Measurements from ENCODE around the gene MORN5. TPM values are rescaled to one million over a fixed set of nuclear protein-coding genes. Genes with fewer than 3 reads are reported as not detected.

MORN5 gene
- total RNA-seq, 1 donor: not detected

DNA sequence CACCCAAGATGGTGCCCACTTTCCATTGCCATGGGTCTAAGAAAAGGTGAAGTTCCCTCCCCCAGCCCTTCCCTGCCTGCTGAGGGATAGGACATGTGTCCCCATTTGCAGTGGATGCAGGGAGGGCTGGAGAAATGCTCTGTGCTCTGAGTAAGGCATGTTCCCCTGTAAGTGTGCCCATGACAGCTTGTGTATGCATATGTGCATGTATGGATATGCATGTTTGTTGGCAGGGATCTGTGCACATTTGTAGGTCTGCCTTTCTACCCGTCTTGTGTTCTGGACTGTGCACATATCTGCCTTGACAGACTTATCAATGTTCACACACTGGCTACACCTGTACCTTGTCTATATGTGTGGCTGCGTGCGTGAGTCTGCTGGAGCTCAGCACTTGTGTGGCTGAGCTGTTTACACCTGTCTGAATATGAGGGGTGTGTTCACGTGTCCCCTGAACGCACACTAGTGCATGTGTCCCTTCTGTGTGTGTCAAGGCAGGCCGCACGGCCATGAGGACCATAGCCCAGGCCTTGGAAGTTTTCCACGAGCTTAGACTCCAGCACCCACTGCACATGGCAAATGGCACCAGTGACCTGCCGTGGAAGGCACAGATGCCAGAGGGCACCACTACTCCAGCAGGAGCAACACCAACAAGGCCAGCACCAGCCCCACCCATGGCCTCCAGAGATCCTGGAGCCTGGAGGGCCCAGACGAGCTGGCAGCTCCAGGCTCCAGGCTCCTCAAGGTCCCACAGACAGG is 39.2 kb upstream of the MORN5 start:
- DNase-seq (ENCODE audit: low read depth): no peak
- H3K4me3 ChIP-seq (ENCODE audit: low read depth, low read length): no peak overlapping the region
- TF ChIP-seq, protein P1, sequence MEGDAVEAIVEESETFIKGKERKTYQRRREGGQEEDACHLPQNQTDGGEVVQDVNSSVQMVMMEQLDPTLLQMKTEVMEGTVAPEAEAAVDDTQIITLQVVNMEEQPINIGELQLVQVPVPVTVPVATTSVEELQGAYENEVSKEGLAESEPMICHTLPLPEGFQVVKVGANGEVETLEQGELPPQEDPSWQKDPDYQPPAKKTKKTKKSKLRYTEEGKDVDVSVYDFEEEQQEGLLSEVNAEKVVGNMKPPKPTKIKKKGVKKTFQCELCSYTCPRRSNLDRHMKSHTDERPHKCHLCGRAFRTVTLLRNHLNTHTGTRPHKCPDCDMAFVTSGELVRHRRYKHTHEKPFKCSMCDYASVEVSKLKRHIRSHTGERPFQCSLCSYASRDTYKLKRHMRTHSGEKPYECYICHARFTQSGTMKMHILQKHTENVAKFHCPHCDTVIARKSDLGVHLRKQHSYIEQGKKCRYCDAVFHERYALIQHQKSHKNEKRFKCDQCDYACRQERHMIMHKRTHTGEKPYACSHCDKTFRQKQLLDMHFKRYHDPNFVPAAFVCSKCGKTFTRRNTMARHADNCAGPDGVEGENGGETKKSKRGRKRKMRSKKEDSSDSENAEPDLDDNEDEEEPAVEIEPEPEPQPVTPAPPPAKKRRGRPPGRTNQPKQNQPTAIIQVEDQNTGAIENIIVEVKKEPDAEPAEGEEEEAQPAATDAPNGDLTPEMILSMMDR (IDR thresholded peaks at IDR 0.05; ENCODE audit: insufficient read depth, low read length): no peak

DNA sequence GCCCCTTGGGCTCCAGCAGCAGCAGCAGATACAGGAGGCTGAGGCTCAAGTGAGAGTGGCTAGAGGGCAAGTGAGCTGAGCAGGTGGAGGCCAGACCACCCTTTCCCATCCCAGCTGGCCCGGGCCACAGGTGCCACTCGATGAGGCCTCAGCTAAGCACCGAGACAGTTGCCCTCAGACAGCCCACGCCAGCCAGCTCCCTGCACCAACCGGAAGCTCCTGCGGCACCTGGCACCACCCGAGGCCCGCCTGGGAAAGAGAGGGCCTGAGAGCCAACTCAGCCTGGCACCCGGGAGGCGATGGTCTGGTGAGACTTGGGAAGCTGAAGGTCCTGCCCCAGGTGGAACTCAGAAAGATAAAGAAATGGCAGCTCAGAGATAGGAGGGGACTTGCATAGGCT is 38.3 kb upstream of the MORN5 start:
- TF ChIP-seq, protein P1 (IDR thresholded peaks at IDR 0.05; ENCODE audit: insufficient read depth, low read length): no peak
- no peak for DNase-seq (ENCODE audit: low read depth)
- H3K4me3 ChIP-seq (ENCODE audit: low read depth, low read length): no peak overlapping the region

DNA sequence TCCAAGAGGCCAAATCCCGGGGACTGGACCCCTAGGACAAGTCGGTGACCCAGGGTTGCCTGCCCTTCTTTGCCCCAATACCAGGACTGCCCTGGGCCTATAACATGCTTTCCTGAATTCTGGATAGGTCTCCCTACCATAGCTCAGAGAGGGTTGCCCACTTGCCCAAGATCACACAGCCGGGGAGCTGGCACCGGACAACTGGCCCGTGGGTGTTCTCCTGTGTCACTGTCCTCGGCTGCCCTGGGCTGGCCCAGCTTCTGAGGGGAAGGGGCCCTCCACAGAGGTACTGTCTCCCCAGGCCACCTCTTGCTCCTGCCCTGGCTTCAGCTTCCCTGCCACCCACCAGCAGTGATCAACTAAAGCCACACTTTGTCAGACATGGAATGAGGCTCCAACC is 37.8 kb upstream of the MORN5 start:
- TF ChIP-seq, protein P1 (IDR thresholded peaks at IDR 0.05; ENCODE audit: insufficient read depth, low read length): no peak

DNA sequence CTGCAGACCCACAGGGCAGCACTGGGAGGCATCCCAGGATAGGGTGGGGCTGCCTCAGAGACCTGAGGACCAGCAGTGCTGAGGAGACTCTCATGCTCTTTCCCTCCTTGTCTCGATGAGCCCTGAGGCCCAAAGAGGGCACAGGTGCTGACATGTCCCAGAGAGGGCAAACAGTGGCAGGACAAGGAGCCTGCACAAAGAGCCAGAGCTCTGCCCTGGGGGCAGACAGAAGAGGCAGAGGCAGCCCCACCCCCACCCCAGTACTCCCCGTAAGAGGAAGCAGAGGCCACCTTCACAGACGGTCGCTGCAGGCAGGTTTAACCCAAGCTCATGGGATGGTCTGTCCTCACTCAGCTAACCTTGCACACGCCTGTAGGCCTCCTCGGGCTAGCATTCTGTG is 37.2 kb upstream of the MORN5 start:
- DNase-seq (ENCODE audit: low read depth): no peak
- TF ChIP-seq, protein P1 (IDR thresholded peaks at IDR 0.05; ENCODE audit: insufficient read depth, low read length): no peak
- no peak overlapping the region for H3K4me3 ChIP-seq (ENCODE audit: low read depth, low read length)

More for the DNA sequence above, 37.8 kb upstream of the MORN5 start:
- no peak for DNase-seq (ENCODE audit: low read depth)
- H3K4me3 ChIP-seq (ENCODE audit: low read depth, low read length): no peak overlapping the region

DNA sequence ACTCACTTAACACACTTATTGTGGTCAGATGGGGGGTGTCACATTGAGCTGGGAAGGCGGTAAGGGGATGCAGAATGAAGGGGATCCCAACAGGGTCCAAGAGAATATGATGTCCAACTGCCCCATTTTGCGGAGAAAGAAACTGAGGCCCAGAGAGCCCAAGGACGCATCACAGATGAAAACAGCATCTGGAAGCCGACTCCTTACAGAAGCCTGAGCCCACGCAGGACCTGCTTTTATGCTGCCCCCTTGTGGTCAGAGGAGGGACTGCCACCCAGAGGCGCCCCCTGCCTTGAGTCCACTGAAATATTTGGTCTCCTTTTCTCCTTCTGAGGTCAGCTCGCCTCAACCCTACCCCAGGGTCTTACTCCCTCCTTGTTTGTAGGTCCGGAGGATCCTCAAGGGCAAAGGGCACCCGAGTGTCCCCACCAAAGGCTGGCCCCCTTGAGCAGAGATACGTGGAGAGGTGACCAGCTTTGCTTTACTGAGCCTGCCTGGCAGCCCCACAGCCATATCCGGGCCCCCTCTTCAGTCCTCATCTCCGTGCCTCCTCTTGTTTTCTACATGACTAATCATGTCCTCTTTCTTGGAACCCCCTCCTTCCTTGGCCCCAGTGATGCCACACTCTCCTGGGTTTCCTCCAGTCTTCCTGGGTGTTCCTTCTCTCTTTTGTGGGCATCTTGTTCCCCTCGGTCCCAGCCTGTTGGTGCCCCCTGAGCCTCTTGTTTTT is 36.6 kb upstream of the MORN5 start:
- TF ChIP-seq, protein P1 (IDR thresholded peaks at IDR 0.05; ENCODE audit: insufficient read depth, low read length): peak; percentile 100
- DNase-seq (ENCODE audit: low read depth): peak; percentile 77
- H3K4me3 ChIP-seq (ENCODE audit: low read depth, low read length): no peak overlapping the region

DNA sequence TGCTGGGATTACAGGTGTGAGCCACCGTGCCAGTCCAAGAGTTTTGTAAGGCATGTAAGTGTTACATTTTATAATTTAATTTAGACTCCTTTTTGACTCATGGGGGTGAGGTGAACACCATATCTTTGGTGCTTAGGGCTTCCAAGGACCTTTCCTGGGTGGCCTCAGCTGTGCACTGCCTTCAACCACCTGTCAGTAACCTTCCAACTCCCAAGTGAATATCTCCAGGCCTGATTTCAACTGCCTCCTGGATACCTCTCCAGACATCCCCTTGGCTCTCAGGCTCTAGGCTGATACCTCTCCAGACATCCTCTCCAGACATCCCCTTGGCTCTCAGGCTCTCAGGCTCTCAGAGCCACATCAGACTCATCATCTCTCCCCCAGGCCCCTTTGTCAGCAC is 35.7 kb upstream of the MORN5 start:
- no peak for DNase-seq (ENCODE audit: low read depth)
- TF ChIP-seq, protein P1 (IDR thresholded peaks at IDR 0.05; ENCODE audit: insufficient read depth, low read length): no peak
- H3K4me3 ChIP-seq (ENCODE audit: low read depth, low read length): no peak overlapping the region

Data from fibroblast of the aortic adventitia (primary cell).